CD14-positive monocyte (primary cell): ENCODE measurements around the gene RPS8. TPM values are rescaled to one million over a fixed set of nuclear protein-coding genes. Genes with fewer than 3 reads are reported as not detected.

ENCODE experiments used
- DNase-seq, 3 donors: peaks; one replicate each; pipeline ENCODE4 v3.0.0-alpha.2; 2011 to 2022
- H2AFZ ChIP-seq: 2 replicates; pipeline ENCODE4 v1.6.0; 2012; ENCODE audit warnings: mild to moderate bottlenecking, low read depth, low read length, inconsistent platforms; ENCODE audit not compliant: insufficient read depth, poor library complexity, severe bottlenecking
- H3K27ac ChIP-seq, 2 donors: 1 replicate in 1 of 2; 2 replicates in 1 of 2; pipeline ENCODE4 v1.5.1; 2012 to 2013; ENCODE audit warnings: low read length in 2 of 2, control low read depth in 1 of 2, inconsistent platforms in 1 of 2, low read depth in 1 of 2, mild to moderate bottlenecking in 1 of 2
- H3K27me3 ChIP-seq, 2 donors: one replicate each; pipeline versions ENCODE4 v1.6.0 to v1.6.1; 2011 to 2013; ENCODE audit warnings: low read length in 2 of 2; ENCODE audit not compliant: control insufficient read depth in 2 of 2, insufficient read depth in 2 of 2
- H3K36me3 ChIP-seq, 2 donors: replicated peaks in 1 of 2; 1 replicate in 1 of 2; 2 replicates in 1 of 2; pipeline versions ENCODE4 v1.5.1 to v1.6.1; 2012 to 2013; ENCODE audit warnings: low read length in 2 of 2, control low read depth in 1 of 2, inconsistent platforms in 1 of 2, mild to moderate bottlenecking in 1 of 2; ENCODE audit not compliant: insufficient read depth in 2 of 2, control insufficient read depth in 1 of 2
- H3K4me1 ChIP-seq, 2 donors: 1 replicate in 1 of 2; 2 replicates in 1 of 2; pipeline versions ENCODE4 v1.5.1 to v1.6.1; 2012 to 2013; ENCODE audit warnings: low read length in 2 of 2, control low read depth in 1 of 2, inconsistent platforms in 1 of 2, mild to moderate bottlenecking in 1 of 2, moderate library complexity in 1 of 2; ENCODE audit not compliant: insufficient read depth in 2 of 2, control insufficient read depth in 1 of 2
- H3K4me2 ChIP-seq: replicated peaks from 2 replicates; pipeline ENCODE3; 2012; ENCODE audit warnings: low read length, moderate library complexity, mild to moderate bottlenecking; ENCODE audit not compliant: poor library complexity, severe bottlenecking; ENCODE audit errors: extremely low read depth
- H3K4me3 ChIP-seq, 3 experiments: fragments of 200-600 bp in 1 of 3; sonication (generic) in 1 of 3; replicated peaks in 1 of 3; 1 replicate in 2 of 3; 2 replicates in 1 of 3; pipeline ENCODE4 v1.5.1; 2011 to 2013; ENCODE audit warnings: low read length in 3 of 3, mild to moderate bottlenecking in 3 of 3, control low read depth in 2 of 3, low read depth in 2 of 3, inconsistent platforms in 1 of 3, moderate library complexity in 1 of 3
- H3K79me2 ChIP-seq: 2 replicates; pipeline ENCODE4 v1.6.0; 2012; ENCODE audit warnings: mild to moderate bottlenecking, control low read depth, inconsistent platforms, low read length, moderate library complexity; ENCODE audit not compliant: insufficient read depth
- H3K9ac ChIP-seq: 2 replicates; pipeline ENCODE4 v1.6.0; 2017; ENCODE audit warnings: low read length, mild to moderate bottlenecking; ENCODE audit not compliant: insufficient read depth, poor library complexity, severe bottlenecking
- H3K9me3 ChIP-seq, 2 donors: replicated peaks in 1 of 2; 1 replicate in 1 of 2; 2 replicates in 1 of 2; pipeline versions ENCODE4 v1.5.1 to v1.6.1; 2012 to 2013; ENCODE audit warnings: low read length in 2 of 2, control low read depth in 1 of 2; ENCODE audit not compliant: control insufficient read depth in 1 of 2, insufficient read depth in 1 of 2
- H4K20me1 ChIP-seq: 2 replicates; pipeline ENCODE4 v1.6.0; 2012; ENCODE audit warnings: mild to moderate bottlenecking, low read length, control low read depth, moderate library complexity; ENCODE audit not compliant: insufficient read depth
- H3K27ac Mint-ChIP-seq, 7 donors: one replicate each; pipeline ENCODE4 v1.8.0; 2020; ENCODE audit warnings: mild to moderate bottlenecking in 7 of 7, mixed read lengths in 7 of 7, moderate library complexity in 6 of 7, inconsistent platforms in 2 of 7
- H3K27me3 Mint-ChIP-seq, 3 donors: one replicate each; pipeline ENCODE4 v1.8.0; 2021 to 2022; ENCODE audit warnings: low read depth in 3 of 3, mild to moderate bottlenecking in 3 of 3, mixed read lengths in 3 of 3, moderate library complexity in 3 of 3, inconsistent platforms in 1 of 3
- H3K36me3 Mint-ChIP-seq, 2 donors: one replicate each; pipeline ENCODE4 v1.8.0; 2020; ENCODE audit warnings: mixed read lengths in 2 of 2, inconsistent platforms in 1 of 2, mild to moderate bottlenecking in 1 of 2
- H3K4me1 Mint-ChIP-seq: one replicate; pipeline ENCODE4 v1.8.0; 2020; ENCODE audit warnings: mild to moderate bottlenecking, mixed read lengths
- H3K4me3 Mint-ChIP-seq, 2 donors: one replicate each; pipeline ENCODE4 v1.8.0; 2020; ENCODE audit warnings: mild to moderate bottlenecking in 2 of 2, mixed read lengths in 2 of 2, moderate library complexity in 1 of 2
- H3K9me3 Mint-ChIP-seq, 7 donors: one replicate each; pipeline ENCODE4 v1.8.0; 2020 to 2022; ENCODE audit warnings: mixed read lengths in 7 of 7, mild to moderate bottlenecking in 6 of 7, moderate library complexity in 6 of 7, inconsistent platforms in 2 of 7
- WGBS: methylation state at CpG from one replicate; pipeline ENCODE4 v1.1.5; 2013; ENCODE audit warnings: missing lambda C conversion rate; ENCODE audit not compliant: insufficient coverage; 5-methylcytosine and 5-hydroxymethylcytosine counted together
- intact Hi-C, 2 donors: fragments of 100-400 bp; cut with micrococcal nuclease; formaldehyde crosslinking; loops; one replicate each; pipeline versions ENCODE4 v1.15.0 to v1.15.1; 2023
- polyA plus RNA-seq, 3 donors: library from polyadenylated mRNA; depleted of rRNA in 1 of 3; unstranded in 2 of 3; stranded (reverse) in 1 of 3; fragments of 300-500 nt in 2 of 3; fragments of >200 nt in 1 of 3; fragmentation: Illumina TruSeq in 2 of 3; gene quantifications; 1 replicate in 2 of 3; 2 replicates in 1 of 3; pipeline ENCODE4 v1.2.3, GENCODE V29; 2012 to 2021
- TF ChIP-seq, protein P1 (sequence below): fragments of 200-600 bp; IDR thresholded peaks from one replicate; pipeline ENCODE4 v1.8.0; 2022; ENCODE audit warnings: antibody characterized with exemption, mild to moderate bottlenecking

Gene RPS8
- polyA plus RNA-seq, 3 donors: 413 to 1,619 (median 419) TPM

- no peaks in the 10 kb centered on the region for H3K79me2 ChIP-seq
- H3K9me3 Mint-ChIP-seq: peaks cover 0 to 2% (median 0%) of the 10 kb centered on the region in 7 donors
- H3K27me3 ChIP-seq: peaks cover 0 to 3% of the 10 kb centered on the region in 2 donors
- H3K27me3 Mint-ChIP-seq: peaks cover 7 to 15% (median 12%) of the 10 kb centered on the region in 3 donors
- peak overlapping the region in 1 of 2 donors; percentile 16 for H3K4me3 Mint-ChIP-seq
- H3K4me1 Mint-ChIP-seq: peaks cover 26% of the 10 kb centered on the region
- no peak overlapping the region for H3K4me2 ChIP-seq
- H3K27ac Mint-ChIP-seq: no peak overlapping the region
- peaks cover 9% of the 10 kb centered on the region for H4K20me1 ChIP-seq
- TF ChIP-seq, protein P1, sequence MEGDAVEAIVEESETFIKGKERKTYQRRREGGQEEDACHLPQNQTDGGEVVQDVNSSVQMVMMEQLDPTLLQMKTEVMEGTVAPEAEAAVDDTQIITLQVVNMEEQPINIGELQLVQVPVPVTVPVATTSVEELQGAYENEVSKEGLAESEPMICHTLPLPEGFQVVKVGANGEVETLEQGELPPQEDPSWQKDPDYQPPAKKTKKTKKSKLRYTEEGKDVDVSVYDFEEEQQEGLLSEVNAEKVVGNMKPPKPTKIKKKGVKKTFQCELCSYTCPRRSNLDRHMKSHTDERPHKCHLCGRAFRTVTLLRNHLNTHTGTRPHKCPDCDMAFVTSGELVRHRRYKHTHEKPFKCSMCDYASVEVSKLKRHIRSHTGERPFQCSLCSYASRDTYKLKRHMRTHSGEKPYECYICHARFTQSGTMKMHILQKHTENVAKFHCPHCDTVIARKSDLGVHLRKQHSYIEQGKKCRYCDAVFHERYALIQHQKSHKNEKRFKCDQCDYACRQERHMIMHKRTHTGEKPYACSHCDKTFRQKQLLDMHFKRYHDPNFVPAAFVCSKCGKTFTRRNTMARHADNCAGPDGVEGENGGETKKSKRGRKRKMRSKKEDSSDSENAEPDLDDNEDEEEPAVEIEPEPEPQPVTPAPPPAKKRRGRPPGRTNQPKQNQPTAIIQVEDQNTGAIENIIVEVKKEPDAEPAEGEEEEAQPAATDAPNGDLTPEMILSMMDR: no peak
- peaks cover 23 to 24% of the 10 kb centered on the region in 2 donors for H3K4me1 ChIP-seq
- intact Hi-C loops: loop anchor here (5.0 to 10.0 kb wide), 2 partner anchors 42 to 230 kb away; partner anchors contain the start of genes HECTD3 (in 1 of the 2) and UROD (in 1 of the 2)
- WGBS: 91% methylated on average over 6 of the region's 6 CpGs
- H3K4me3 ChIP-seq: peak overlapping the region in 1 of 3 experiments; percentile 65
- peaks cover 4 to 19% of the 10 kb centered on the region in 2 donors for H3K36me3 ChIP-seq
- H3K9me3 ChIP-seq: no peaks in the 10 kb centered on the region
- no peak overlapping the region for H2AFZ ChIP-seq
- peaks cover 21 to 24% of the 10 kb centered on the region in 2 donors for H3K36me3 Mint-ChIP-seq
- no peak for DNase-seq
- H3K9ac ChIP-seq: no peak overlapping the region
- H3K27ac ChIP-seq: no peak overlapping the region
Observed at GRCh38 chr1:44785029-44785380, 9.7 kb downstream of the RPS8 start.

GRCh38 chr1:44785501-44786137 lies 10.3 kb downstream of the RPS8 start:
- WGBS: 11% methylated on average over 6 of the region's 11 CpGs
- no peak overlapping the region for H3K9ac ChIP-seq
- H2AFZ ChIP-seq: peak overlapping the region; percentile 91

More at GRCh38 chr1:44785501-44786137, 10.3 kb downstream of the RPS8 start:
- intact Hi-C loops: loop anchor here (5.0 to 10.0 kb wide), 2 partner anchors 42 to 229 kb away; partner anchors contain the start of genes HECTD3 (in 1 of the 2) and UROD (in 1 of the 2)
- Histone ChIP-seq H4K20me1 (peaks cover 8% of the 10 kb centered on the region), H3K4me1 (peaks cover 23 to 24% of the 10 kb centered on the region in 2 donors), H3K79me2 (no peaks in the 10 kb centered on the region), H3K27me3 (peaks cover 0 to 3% of the 10 kb centered on the region in 2 donors), H3K9me3 (no peaks in the 10 kb centered on the region), H3K36me3 (peaks cover 0 to 12% of the 10 kb centered on the region in 2 donors), H3K27ac (no peak overlapping the region), H3K4me2 (peak overlapping the region; percentile 83), H3K4me3 (peak overlapping the region in 2 of 3 experiments; percentile 41 to 74)
- peaks cover 7 to 15% (median 12%) of the 10 kb centered on the region in 3 donors for H3K27me3 Mint-ChIP-seq
- H3K27ac Mint-ChIP-seq: peak overlapping the region in 3 of 7 donors; percentile 30 to 45 (median 31)
- H3K4me1 Mint-ChIP-seq: peaks cover 26% of the 10 kb centered on the region
- DNase-seq: no peak
- TF ChIP-seq, protein P1: no peak
- peak overlapping the region; percentile 72 to 92 for H3K4me3 Mint-ChIP-seq
- peaks cover 15 to 18% of the 10 kb centered on the region in 2 donors for H3K36me3 Mint-ChIP-seq
- H3K9me3 Mint-ChIP-seq: peaks cover 0 to 2% (median 0%) of the 10 kb centered on the region in 7 donors
